Measurements from ENCODE around the gene JAM3.

GRCh38 chr11:134047586-134047999, 21.3 kb upstream of the JAM3 start:
- no peak for TF ChIP-seq MAX (IDR thresholded peaks at IDR 0.05)
- TF ChIP-seq, protein P1, sequence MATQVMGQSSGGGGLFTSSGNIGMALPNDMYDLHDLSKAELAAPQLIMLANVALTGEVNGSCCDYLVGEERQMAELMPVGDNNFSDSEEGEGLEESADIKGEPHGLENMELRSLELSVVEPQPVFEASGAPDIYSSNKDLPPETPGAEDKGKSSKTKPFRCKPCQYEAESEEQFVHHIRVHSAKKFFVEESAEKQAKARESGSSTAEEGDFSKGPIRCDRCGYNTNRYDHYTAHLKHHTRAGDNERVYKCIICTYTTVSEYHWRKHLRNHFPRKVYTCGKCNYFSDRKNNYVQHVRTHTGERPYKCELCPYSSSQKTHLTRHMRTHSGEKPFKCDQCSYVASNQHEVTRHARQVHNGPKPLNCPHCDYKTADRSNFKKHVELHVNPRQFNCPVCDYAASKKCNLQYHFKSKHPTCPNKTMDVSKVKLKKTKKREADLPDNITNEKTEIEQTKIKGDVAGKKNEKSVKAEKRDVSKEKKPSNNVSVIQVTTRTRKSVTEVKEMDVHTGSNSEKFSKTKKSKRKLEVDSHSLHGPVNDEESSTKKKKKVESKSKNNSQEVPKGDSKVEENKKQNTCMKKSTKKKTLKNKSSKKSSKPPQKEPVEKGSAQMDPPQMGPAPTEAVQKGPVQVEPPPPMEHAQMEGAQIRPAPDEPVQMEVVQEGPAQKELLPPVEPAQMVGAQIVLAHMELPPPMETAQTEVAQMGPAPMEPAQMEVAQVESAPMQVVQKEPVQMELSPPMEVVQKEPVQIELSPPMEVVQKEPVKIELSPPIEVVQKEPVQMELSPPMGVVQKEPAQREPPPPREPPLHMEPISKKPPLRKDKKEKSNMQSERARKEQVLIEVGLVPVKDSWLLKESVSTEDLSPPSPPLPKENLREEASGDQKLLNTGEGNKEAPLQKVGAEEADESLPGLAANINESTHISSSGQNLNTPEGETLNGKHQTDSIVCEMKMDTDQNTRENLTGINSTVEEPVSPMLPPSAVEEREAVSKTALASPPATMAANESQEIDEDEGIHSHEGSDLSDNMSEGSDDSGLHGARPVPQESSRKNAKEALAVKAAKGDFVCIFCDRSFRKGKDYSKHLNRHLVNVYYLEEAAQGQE (IDR thresholded peaks at IDR 0.05; ENCODE audit: low read depth), result no peak
- TF ChIP-seq TAF1 (IDR thresholded peaks at IDR 0.05; ENCODE audit: low read depth), result no peak
- TF ChIP-seq FOXM1 (IDR thresholded peaks at IDR 0.05; ENCODE audit: borderline replicate concordance, low read depth), result no peak
- TF ChIP-seq EGR1 (IDR thresholded peaks at IDR 0.05), result no peak
- TF ChIP-seq RAD21 (IDR thresholded peaks at IDR 0.05; ENCODE audit: low read depth), result no peak
- no peak for TF ChIP-seq ZBTB7A (IDR thresholded peaks at IDR 0.05; ENCODE audit: low read depth)
